GM12878 (cell line): ENCODE data around the gene REXO1. TPM values are rescaled to one million over a fixed set of nuclear protein-coding genes. Genes with fewer than 3 reads are reported as not detected.
A peak's percentile ranks its signal among the peaks of the same experiment; 100 is the strongest.

Source experiments
- ATAC-seq: fragments of 200-7000 bp; cut with Tn5 transposase; 3 replicates; pipeline ENCODE4 v1.9.1; 2020; ENCODE audit warnings: mild to moderate bottlenecking, moderate library complexity
- BruUV-seq: library from RNA; stranded (reverse); fragments of 400-500 nt; replicated peaks from 2 replicates; lab custom pipeline; 2021; lab: Mats Ljungman, UMichigan
- CTCF ChIA-PET: fragments of 300-600 bp; sonication (Branson Sonifier 250); formaldehyde crosslinking; extraction: SDS; loops from one replicate; lab custom pipeline; 2021; ENCODE audit warnings: inconsistent platforms; lab: Yijun Ruan, JAX
- POLR2A ChIA-PET: fragments of 350-600 bp; formaldehyde crosslinking; extraction: SDS; loops from one replicate; lab custom pipeline; 2021; ENCODE audit warnings: inconsistent platforms; lab: Charles Lee
- RAD21 ChIA-PET: fragments of 300-600 bp; sonication (Branson Sonifier 250); formaldehyde crosslinking; loops from one replicate; lab custom pipeline; 2023; ENCODE audit warnings: antibody characterized with exemption; ENCODE audit not compliant: unreplicated experiment; lab: Charles Lee
- SMC1A ChIA-PET: fragments of 300-600 bp; sonication (Branson Sonifier 250); formaldehyde crosslinking; loops from one replicate; lab custom pipeline; 2023; ENCODE audit not compliant: unreplicated experiment, uncharacterized antibody; lab: Charles Lee
- DNase-seq: peaks from one replicate; pipeline ENCODE4 v3.0.0-alpha.2; 2011; ENCODE audit warnings: low read depth, low spot score
- FAIRE-seq: peaks from 3 replicates; lab custom pipeline; 2011; peaks lifted over from hg19 to GRCh38; lab: Jason Lieb, UNC
- H2AFZ ChIP-seq: 2 replicates; pipeline ENCODE4 v1.6.0; 2011; ENCODE audit warnings: low read depth, low read length, control low read depth; ENCODE audit not compliant: control insufficient read depth
- H3K27ac ChIP-seq: 2 replicates; pipeline ENCODE4 v1.5.1; 2011; ENCODE audit warnings: control low read depth; ENCODE audit not compliant: control insufficient read depth, insufficient read depth
- H3K27me3 ChIP-seq, 2 experiments: replicated peaks in 1 of 2; 2 replicates each; pipeline versions ENCODE4 v1.6.0 to v1.6.1; 2011; ENCODE audit warnings: low read length in 1 of 2; ENCODE audit not compliant: control insufficient read depth in 2 of 2, insufficient read depth in 2 of 2
- H3K36me3 ChIP-seq, 2 experiments: 2 replicates each; pipeline ENCODE4 v1.5.1; 2011; ENCODE audit warnings: low read length in 1 of 2; ENCODE audit not compliant: control insufficient read depth in 2 of 2, insufficient read depth in 2 of 2
- H3K4me1 ChIP-seq: 2 replicates; pipeline ENCODE4 v1.6.1; 2011; ENCODE audit warnings: mild to moderate bottlenecking, low read length, moderate library complexity, mixed read lengths; ENCODE audit not compliant: control insufficient read depth, insufficient read depth
- H3K4me2 ChIP-seq: 2 replicates; pipeline ENCODE4 v1.6.0; 2011; ENCODE audit warnings: control low read depth; ENCODE audit not compliant: control insufficient read depth, insufficient read depth
- H3K4me3 ChIP-seq: fragments of 200-600 bp; sonication (generic); 2 replicates; pipeline ENCODE4 v1.5.1; 2016
- H3K79me2 ChIP-seq: 2 replicates; pipeline ENCODE4 v1.6.0; 2011; ENCODE audit warnings: low read length; ENCODE audit not compliant: control insufficient read depth, insufficient read depth
- H3K9ac ChIP-seq: 2 replicates; pipeline ENCODE4 v1.8.0; 2011; ENCODE audit warnings: low read length, control low read depth, mixed read lengths; ENCODE audit not compliant: control insufficient read depth, insufficient read depth
- H3K9me3 ChIP-seq: replicated peaks from 3 replicates; pipeline ENCODE4 v1.5.1; 2011; ENCODE audit warnings: mild to moderate bottlenecking, low read length; ENCODE audit not compliant: control insufficient read depth, insufficient read depth
- H4K20me1 ChIP-seq: 2 replicates; pipeline ENCODE4 v1.6.0; 2011; ENCODE audit not compliant: control insufficient read depth, insufficient read depth
- ELK1 ChIP-seq: IDR thresholded peaks from 2 replicates; pipeline ENCODE4 v1.6.1; 2012; ENCODE audit warnings: low read depth, low read length, improper control_type of control experiment
- ETV6 ChIP-seq, 2 experiments: fragments of 450-650 bp in 1 of 2; IDR thresholded peaks in 1 of 2; conservative IDR thresholded peaks in 1 of 2; 2 replicates each; pipeline ENCODE4 v1.6.1; 2014; ENCODE audit warnings: antibody characterized with exemption in 1 of 2, borderline replicate concordance in 1 of 2, low read depth in 1 of 2, mild to moderate bottlenecking in 1 of 2, moderate library complexity in 1 of 2
- LARP7 ChIP-seq: fragments of 450-650 bp; IDR thresholded peaks from 2 replicates; pipeline ENCODE4 v1.6.1; 2017; ENCODE audit warnings: mild to moderate bottlenecking
- MAX ChIP-seq: IDR thresholded peaks from 2 replicates; pipeline ENCODE4 v1.6.1; 2012; ENCODE audit warnings: low read depth, low read length, improper control_type of control experiment
- MYB ChIP-seq: fragments of 150-350 bp; IDR thresholded peaks from 2 replicates; pipeline ENCODE4 v1.6.1; 2014; ENCODE audit warnings: mild to moderate bottlenecking, low read depth, low read length, borderline replicate concordance
- PML ChIP-seq: IDR thresholded peaks from 2 replicates; pipeline ENCODE4 v1.6.1; 2012; ENCODE audit warnings: low read length, inconsistent platforms
- POU2F2 ChIP-seq: IDR thresholded peaks from 3 replicates; pipeline ENCODE4 v1.6.1; 2011; ENCODE audit warnings: low read depth, mild to moderate bottlenecking, low read length, borderline replicate concordance
- RFX5 ChIP-seq: IDR thresholded peaks from 2 replicates; pipeline ENCODE4 v1.6.1; 2011; ENCODE audit warnings: low read depth, low read length, improper control_type of control experiment
- RUNX3 ChIP-seq: IDR thresholded peaks from 2 replicates; pipeline ENCODE4 v1.6.1; 2012; ENCODE audit warnings: low read length, inconsistent platforms
- SRF ChIP-seq, 2 experiments: IDR thresholded peaks; 2 replicates each; pipeline ENCODE4 v1.6.1; 2011; ENCODE audit warnings: low read depth in 2 of 2, low read length in 2 of 2, mild to moderate bottlenecking in 1 of 2, moderate library complexity in 1 of 2
- TAF1 ChIP-seq: IDR thresholded peaks from 2 replicates; pipeline ENCODE4 v1.6.1; 2011; ENCODE audit warnings: mild to moderate bottlenecking, low read depth, low read length, borderline replicate concordance
- TCF12 ChIP-seq: IDR thresholded peaks from 2 replicates; pipeline ENCODE4 v1.6.1; 2011; ENCODE audit warnings: low read depth, mild to moderate bottlenecking, low read length
- ZNF217 ChIP-seq: fragments of 450-650 bp; IDR thresholded peaks from 2 replicates; pipeline ENCODE4 v1.6.1; 2017; ENCODE audit warnings: antibody characterized with exemption, mild to moderate bottlenecking
- WGBS: methylation state at CpG from one replicate; pipeline ENCODE4 v1.1.6; 2016; ENCODE audit warnings: low lambda C conversion rate; ENCODE audit not compliant: insufficient replicate concordance, insufficient coverage; ENCODE audit errors: missing lambda C conversion rate; 5-methylcytosine and 5-hydroxymethylcytosine counted together
- in situ Hi-C: fragments of 300-500 bp; cut with MboI; formaldehyde crosslinking; loops from 9 replicates; pipeline ENCODE4 v1.14.3; 2018; ENCODE audit warnings: mixed read lengths
- intact Hi-C: fragments of 100-400 bp; cut with micrococcal nuclease; formaldehyde crosslinking; loops from one replicate; pipeline ENCODE4 v1.14.2; 2022; ENCODE audit not compliant: unreplicated experiment
- polyA plus RNA-seq, 11 experiments: library from polyadenylated mRNA; depleted of rRNA in 4 of 11; unstranded in 6 of 11; stranded (reverse) in 5 of 11; fragments of >200 nt; fragmentation: Nextera tagmentation in 4 of 11; fragmentation: Illumina TruSeq in 1 of 11; extraction: Ambion mirVana in 4 of 11; extraction: Trizol in 1 of 11; gene quantifications; 1 replicate in 1 of 11; 2 replicates in 10 of 11; pipeline versions ENCODE4 v1.2.1 to v1.2.3, GENCODE V29; 2011 to 2016; ENCODE audit warnings: inconsistent platforms in 2 of 11, missing spikeins in 2 of 11, low read depth in 1 of 11
- total RNA-seq, 4 experiments: library from RNA; depleted of rRNA in 3 of 4; stranded (reverse); fragments of >200 nt in 3 of 4; fragmentation: Illumina TruSeq in 1 of 4; extraction: Trizol in 1 of 4; gene quantifications; 2 replicates each; pipeline versions ENCODE4 v1.2.1 to v1.2.3, GENCODE V29; 2013 to 2021
- TF ChIP-seq, protein P1 (sequence below): IDR thresholded peaks from 2 replicates; pipeline ENCODE4 v1.6.1; 2011; ENCODE audit warnings: borderline replicate concordance, low read depth, mild to moderate bottlenecking, moderate library complexity, low read length; ENCODE audit not compliant: insufficient read depth, poor library complexity, severe bottlenecking
- TF ChIP-seq, protein P2 (sequence below): fragments of 450-650 bp; IDR thresholded peaks from 2 replicates; pipeline ENCODE4 v1.6.1; 2018; ENCODE audit warnings: mild to moderate bottlenecking, low read depth, moderate library complexity; ENCODE audit not compliant: partially characterized antibody

REXO1 gene
- total and polyA plus RNA-seq, 10 of the 15 experiments (the other 5 are each of a cell fraction or from before 2014, with no cell fraction given): 0.03 to 45.2 (median 8.4) TPM

DNA sequence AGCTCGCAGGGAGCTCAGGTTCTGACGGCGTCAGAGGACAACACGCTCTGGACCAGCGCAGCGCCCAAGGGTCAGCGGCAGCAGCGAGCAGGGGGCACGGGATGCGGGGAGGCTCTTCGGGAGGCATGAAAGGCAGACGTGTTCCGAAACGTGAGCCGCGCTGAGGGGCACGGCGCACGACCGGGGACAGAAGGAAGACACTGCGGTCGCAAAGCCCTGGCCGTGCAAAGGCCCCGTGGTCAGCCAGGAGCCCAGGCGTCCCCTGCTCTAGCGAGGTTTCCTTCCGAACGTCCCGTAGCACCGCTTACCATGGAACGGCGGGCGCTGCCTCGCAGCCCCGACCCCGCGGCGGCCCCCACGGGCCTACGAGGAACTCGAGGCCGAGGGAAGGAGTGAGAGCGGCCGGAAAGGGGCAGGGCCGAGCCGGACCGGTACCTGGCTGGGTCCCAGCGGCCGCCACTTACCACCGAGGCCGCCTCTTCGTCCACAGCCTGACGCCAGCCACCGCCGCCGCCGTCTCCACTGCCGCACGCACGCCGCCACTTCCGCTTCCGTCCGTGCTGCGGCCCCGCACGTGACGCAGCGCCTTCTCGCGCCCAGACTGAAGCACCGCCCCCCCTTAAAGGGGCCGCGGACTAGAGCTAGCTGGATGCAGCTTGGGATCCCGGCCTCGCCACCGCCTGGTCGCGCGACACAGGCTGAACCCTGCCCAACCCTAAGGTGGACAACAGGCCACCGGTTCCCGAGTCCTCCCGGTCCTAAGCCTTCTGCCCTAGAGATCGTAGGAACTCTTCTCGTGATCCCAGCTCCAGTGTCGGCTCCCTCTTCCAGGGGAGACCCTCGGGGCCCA lies 27.6 kb upstream of the REXO1 start:
- POLR2A ChIA-PET: interaction anchor here (0.6 to 2.4 kb wide), 15 partner anchors 8 to 718 kb away, joined by 3 to 15 read pairs (median 4); partner anchors contain the start of gene ABHD17A
- peak overlapping the region; percentile 93 for H3K27ac ChIP-seq
- H3K9me3 ChIP-seq: no peaks in the 10 kb centered on the region
- intact Hi-C loops (no loop called here), in situ Hi-C loops (no loop called here)
- SMC1A ChIA-PET: interaction anchor here (0.8 to 1.2 kb wide), 5 partner anchors 10 to 144 kb away, joined by 3 to 6 read pairs (median 3); no protein-coding TSS in a partner anchor
- CTCF ChIA-PET: interaction anchor here (0.8 to 3.2 kb wide), 9 partner anchors 10 to 50 kb away, joined by 3 to 19 read pairs (median 4); partner anchors contain the start of gene REXO1
- TSS peak; percentile 85 for BruUV-seq
- peak; percentile 90 for FAIRE-seq
- peaks cover 8% of the 10 kb centered on the region in 2 experiments; a peak in 3 of 4 replicates for H3K36me3 ChIP-seq
- H4K20me1 ChIP-seq: no peaks in the 10 kb centered on the region
- H3K9ac ChIP-seq: peak overlapping the region; percentile 94
- peak; percentile 98 for ATAC-seq
- H2AFZ ChIP-seq: peak overlapping the region; percentile 81
- H3K4me3 ChIP-seq: peak overlapping the region; percentile 89
- peaks cover 39% of the 10 kb centered on the region for H3K79me2 ChIP-seq
- 2% methylated on average over 79 of the region's 87 CpGs for WGBS
- RAD21 ChIA-PET: interaction anchor here (0.6 to 1.7 kb wide), 8 partner anchors 9 to 33 kb away, joined by 3 to 8 read pairs (median 4); partner anchors contain the start of gene ABHD17A
- peak; percentile 51 for DNase-seq
- H3K4me2 ChIP-seq: peak overlapping the region; percentile 85
- peaks cover 3% of the 10 kb centered on the region; the same call in 1 of the 2 replicates for H3K4me1 ChIP-seq
- H3K27me3 ChIP-seq: no peaks in the 10 kb centered on the region
- TF ChIP-seq SRF (IDR thresholded peaks at IDR 0.05; ENCODE audit: low read depth in 2 of 2, low read length in 2 of 2) (peak in 1 of 2 experiments; percentile 16; a peak in 1 of 4 replicates), MAX (peak; percentile 98), ZNF217 (no peak), TAF1 (peak; percentile 78; the same call in 1 of the 2 replicates), RFX5 (peak; percentile 25; the same call in 1 of the 2 replicates), MYB (no peak), LARP7 (peak; percentile 92), ELK1 (peak; percentile 96), RUNX3 (peak; percentile 69), POU2F2 (peak; percentile 80; the same call in 2 of the 3 replicates), ETV6 (conservative IDR thresholded peaks at IDR 0.05 in 1 of 2, IDR thresholded peaks at IDR 0.05 in 1 of 2; ENCODE audit: borderline replicate concordance in 1 of 2, low read depth in 1 of 2) (peak in 1 of 2 experiments; percentile 85; a peak in 2 of 4 replicates), PML (no peak; the same call in 1 of the 2 replicates), TCF12 (0 out of 2 replicates have a peak, but pooled peaks have one; percentile 17)
- TF ChIP-seq, protein P1, sequence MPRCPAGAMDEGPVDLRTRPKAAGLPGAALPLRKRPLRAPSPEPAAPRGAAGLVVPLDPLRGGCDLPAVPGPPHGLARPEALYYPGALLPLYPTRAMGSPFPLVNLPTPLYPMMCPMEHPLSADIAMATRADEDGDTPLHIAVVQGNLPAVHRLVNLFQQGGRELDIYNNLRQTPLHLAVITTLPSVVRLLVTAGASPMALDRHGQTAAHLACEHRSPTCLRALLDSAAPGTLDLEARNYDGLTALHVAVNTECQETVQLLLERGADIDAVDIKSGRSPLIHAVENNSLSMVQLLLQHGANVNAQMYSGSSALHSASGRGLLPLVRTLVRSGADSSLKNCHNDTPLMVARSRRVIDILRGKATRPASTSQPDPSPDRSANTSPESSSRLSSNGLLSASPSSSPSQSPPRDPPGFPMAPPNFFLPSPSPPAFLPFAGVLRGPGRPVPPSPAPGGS: peak; percentile 88
- TF ChIP-seq, protein P2, sequence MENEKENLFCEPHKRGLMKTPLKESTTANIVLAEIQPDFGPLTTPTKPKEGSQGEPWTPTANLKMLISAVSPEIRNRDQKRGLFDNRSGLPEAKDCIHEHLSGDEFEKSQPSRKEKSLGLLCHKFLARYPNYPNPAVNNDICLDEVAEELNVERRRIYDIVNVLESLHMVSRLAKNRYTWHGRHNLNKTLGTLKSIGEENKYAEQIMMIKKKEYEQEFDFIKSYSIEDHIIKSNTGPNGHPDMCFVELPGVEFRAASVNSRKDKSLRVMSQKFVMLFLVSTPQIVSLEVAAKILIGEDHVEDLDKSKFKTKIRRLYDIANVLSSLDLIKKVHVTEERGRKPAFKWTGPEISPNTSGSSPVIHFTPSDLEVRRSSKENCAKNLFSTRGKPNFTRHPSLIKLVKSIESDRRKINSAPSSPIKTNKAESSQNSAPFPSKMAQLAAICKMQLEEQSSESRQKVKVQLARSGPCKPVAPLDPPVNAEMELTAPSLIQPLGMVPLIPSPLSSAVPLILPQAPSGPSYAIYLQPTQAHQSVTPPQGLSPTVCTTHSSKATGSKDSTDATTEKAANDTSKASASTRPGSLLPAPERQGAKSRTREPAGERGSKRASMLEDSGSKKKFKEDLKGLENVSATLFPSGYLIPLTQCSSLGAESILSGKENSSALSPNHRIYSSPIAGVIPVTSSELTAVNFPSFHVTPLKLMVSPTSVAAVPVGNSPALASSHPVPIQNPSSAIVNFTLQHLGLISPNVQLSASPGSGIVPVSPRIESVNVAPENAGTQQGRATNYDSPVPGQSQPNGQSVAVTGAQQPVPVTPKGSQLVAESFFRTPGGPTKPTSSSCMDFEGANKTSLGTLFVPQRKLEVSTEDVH: peak; percentile 54
